Thoracic aorta (tissue), 2 donors: ENCODE data around the gene NLGN1. TPM values are rescaled to one million over a fixed set of nuclear protein-coding genes. Genes with fewer than 3 reads are reported as not detected.

Experiments
- ATAC-seq: fragments of 150-250 bp; one replicate; pipeline ENCODE4 v1.8.0; 2017; ENCODE audit warnings: low read depth; ENCODE audit not compliant: insufficient number of reproducible peaks, low FRiP score
- DNase-seq: peaks from one replicate; pipeline ENCODE4 v3.0.0-alpha.2; 2020; ENCODE audit warnings: low spot score
- H3K27ac ChIP-seq, 2 donors: fragments of 200-600 bp; sonication (generic); 1 replicate in 1 of 2; 2 replicates in 1 of 2; pipeline ENCODE4 v1.5.1; 2016; ENCODE audit warnings: mild to moderate bottlenecking in 2 of 2, moderate library complexity in 2 of 2
- H3K27me3 ChIP-seq: fragments of 200-600 bp; sonication (generic); replicated peaks from 2 replicates; pipeline ENCODE4 v1.6.0; 2016; ENCODE audit warnings: mild to moderate bottlenecking; ENCODE audit not compliant: insufficient read depth
- H3K36me3 ChIP-seq: fragments of 200-600 bp; sonication (generic); one replicate; pipeline ENCODE4 v1.5.1; 2016
- H3K4me1 ChIP-seq, 2 donors: fragments of 200-600 bp; sonication (generic); 1 replicate in 1 of 2; 2 replicates in 1 of 2; pipeline versions ENCODE4 v1.5.1 to v1.6.0; 2016; ENCODE audit warnings: low read depth in 2 of 2, mild to moderate bottlenecking in 1 of 2; ENCODE audit not compliant: control insufficient read depth in 1 of 2
- H3K4me3 ChIP-seq: fragments of 200-600 bp; sonication (generic); 2 replicates; pipeline ENCODE4 v1.5.1; 2016; ENCODE audit warnings: mild to moderate bottlenecking
- H3K9me3 ChIP-seq: fragments of 200-600 bp; sonication (generic); 2 replicates; pipeline ENCODE4 v1.5.1; 2016
- CTCF ChIP-seq: fragments of 200-600 bp; sonication (generic); IDR thresholded peaks from one replicate; pipeline ENCODE4 v1.5.1; 2019; ENCODE audit warnings: antibody characterized with exemption
- total RNA-seq, 2 donors: library from RNA; depleted of rRNA; stranded (reverse); fragments of >200 nt; gene quantifications; one replicate each; pipeline versions ENCODE4 v1.1.0 to v1.2.3, GENCODE V29; 2016

The NLGN1 gene
- total RNA-seq, 2 donors from 2014 or later: 17.8 to 18.3 TPM

- Histone ChIP-seq H3K4me1 (no peaks in the 10 kb centered on the region), H3K9me3 (no peaks in the 10 kb centered on the region), H3K27me3 (no peaks in the 10 kb centered on the region), H3K36me3 (no peaks in the 10 kb centered on the region), H3K4me3 (no peak overlapping the region), H3K27ac (no peak overlapping the region)
- no peak for TF ChIP-seq CTCF
- no peak for ATAC-seq
- DNase-seq: no peak
Observed at GRCh38 chr3:173839859-173840258, 442.3 kb downstream of the NLGN1 start.

GRCh38 chr3:173841334-173841733 lies 443.8 kb downstream of the NLGN1 start:
- H3K9me3 ChIP-seq: no peaks in the 10 kb centered on the region
- H3K4me3 ChIP-seq: no peak overlapping the region
- no peaks in the 10 kb centered on the region for H3K36me3 ChIP-seq
- H3K27ac ChIP-seq: no peak overlapping the region
- no peak for TF ChIP-seq CTCF
- DNase-seq (no peak), ATAC-seq (no peak)
- H3K4me1 ChIP-seq: no peaks in the 10 kb centered on the region
- H3K27me3 ChIP-seq: no peaks in the 10 kb centered on the region

GRCh38 chr3:173843060-173843459 lies 445.5 kb downstream of the NLGN1 start:
- Histone ChIP-seq H3K4me1 (no peaks in the 10 kb centered on the region), H3K9me3 (no peaks in the 10 kb centered on the region), H3K4me3 (no peak overlapping the region), H3K27ac (no peak overlapping the region), H3K27me3 (no peaks in the 10 kb centered on the region), H3K36me3 (no peaks in the 10 kb centered on the region)
- TF ChIP-seq CTCF: no peak
- DNase-seq (no peak), ATAC-seq (no peak)

GRCh38 chr3:173846584-173846983 lies 449.0 kb downstream of the NLGN1 start:
- Histone ChIP-seq H3K9me3 (no peaks in the 10 kb centered on the region), H3K27ac (no peak overlapping the region), H3K4me3 (no peak overlapping the region), H3K36me3 (no peaks in the 10 kb centered on the region), H3K27me3 (no peaks in the 10 kb centered on the region), H3K4me1 (no peaks in the 10 kb centered on the region)
- no peak for ATAC-seq
- TF ChIP-seq CTCF: no peak
- DNase-seq: no peak

- DNase-seq (no peak), ATAC-seq (no peak)
- no peaks in the 10 kb centered on the region for H3K27me3 ChIP-seq
- TF ChIP-seq CTCF: no peak
- no peaks in the 10 kb centered on the region for H3K36me3 ChIP-seq
- no peaks in the 10 kb centered on the region for H3K9me3 ChIP-seq
- H3K27ac ChIP-seq: no peak overlapping the region
- no peaks in the 10 kb centered on the region for H3K4me1 ChIP-seq
- no peak overlapping the region for H3K4me3 ChIP-seq
Observed at GRCh38 chr3:173849489-173849888, 451.9 kb downstream of the NLGN1 start.
